Measurements from ENCODE around the gene B4GALNT3. TPM values are rescaled to one million over a fixed set of nuclear protein-coding genes. Genes with fewer than 3 reads are reported as not detected.

Gene B4GALNT3
- total and polyA plus RNA-seq, 2 experiments from 2014 or later, result 2.8 to 15.8 TPM

DNA sequence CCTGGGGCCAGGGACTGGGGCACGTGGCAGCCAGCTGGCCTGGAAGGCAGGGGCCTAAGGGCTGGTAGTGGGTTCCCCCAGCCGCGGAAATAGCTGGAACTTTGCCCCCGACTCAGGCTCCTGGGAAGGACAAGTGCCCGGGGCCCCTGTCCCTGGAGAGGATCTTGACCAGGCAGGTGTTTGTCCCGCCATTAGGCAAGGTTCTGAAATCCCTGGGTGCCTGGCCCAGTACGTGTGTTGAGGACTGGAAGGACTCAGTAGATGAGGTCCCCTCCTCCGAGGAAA is 94.2 kb downstream of the B4GALNT3 start (continued):
- no peak for TF ChIP-seq ZNF462 (CRISPR knock-in tag; IDR thresholded peaks at IDR 0.05)
- no peak for TF ChIP-seq NANOG (IDR thresholded peaks at IDR 0.05; ENCODE audit: borderline replicate concordance)
- TF ChIP-seq CTCF (conservative IDR thresholded peaks at IDR 0.05; ENCODE audit: low read depth in 2 of 2), result no peak
- TF ChIP-seq, protein P1, sequence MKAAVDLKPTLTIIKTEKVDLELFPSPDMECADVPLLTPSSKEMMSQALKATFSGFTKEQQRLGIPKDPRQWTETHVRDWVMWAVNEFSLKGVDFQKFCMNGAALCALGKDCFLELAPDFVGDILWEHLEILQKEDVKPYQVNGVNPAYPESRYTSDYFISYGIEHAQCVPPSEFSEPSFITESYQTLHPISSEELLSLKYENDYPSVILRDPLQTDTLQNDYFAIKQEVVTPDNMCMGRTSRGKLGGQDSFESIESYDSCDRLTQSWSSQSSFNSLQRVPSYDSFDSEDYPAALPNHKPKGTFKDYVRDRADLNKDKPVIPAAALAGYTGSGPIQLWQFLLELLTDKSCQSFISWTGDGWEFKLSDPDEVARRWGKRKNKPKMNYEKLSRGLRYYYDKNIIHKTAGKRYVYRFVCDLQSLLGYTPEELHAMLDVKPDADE (IDR thresholded peaks at IDR 0.05), result no peak
- no peak for TF ChIP-seq STAT1 (IDR thresholded peaks at IDR 0.05; ENCODE audit: unreplicated experiment)
- TF ChIP-seq EZH2 (IDR thresholded peaks at IDR 0.05; ENCODE audit: low read depth, unreplicated experiment), result no peak
- no peak for TF ChIP-seq ZNF331 (CRISPR knock-in tag; IDR thresholded peaks at IDR 0.05; ENCODE audit: low read depth)
- no peak for TF ChIP-seq JUNB (IDR thresholded peaks at IDR 0.05; ENCODE audit: unreplicated experiment)
- TF ChIP-seq EZH2phosphoT487 (IDR thresholded peaks at IDR 0.05; ENCODE audit: unreplicated experiment), result no peak
- TF ChIP-seq, protein P2, sequence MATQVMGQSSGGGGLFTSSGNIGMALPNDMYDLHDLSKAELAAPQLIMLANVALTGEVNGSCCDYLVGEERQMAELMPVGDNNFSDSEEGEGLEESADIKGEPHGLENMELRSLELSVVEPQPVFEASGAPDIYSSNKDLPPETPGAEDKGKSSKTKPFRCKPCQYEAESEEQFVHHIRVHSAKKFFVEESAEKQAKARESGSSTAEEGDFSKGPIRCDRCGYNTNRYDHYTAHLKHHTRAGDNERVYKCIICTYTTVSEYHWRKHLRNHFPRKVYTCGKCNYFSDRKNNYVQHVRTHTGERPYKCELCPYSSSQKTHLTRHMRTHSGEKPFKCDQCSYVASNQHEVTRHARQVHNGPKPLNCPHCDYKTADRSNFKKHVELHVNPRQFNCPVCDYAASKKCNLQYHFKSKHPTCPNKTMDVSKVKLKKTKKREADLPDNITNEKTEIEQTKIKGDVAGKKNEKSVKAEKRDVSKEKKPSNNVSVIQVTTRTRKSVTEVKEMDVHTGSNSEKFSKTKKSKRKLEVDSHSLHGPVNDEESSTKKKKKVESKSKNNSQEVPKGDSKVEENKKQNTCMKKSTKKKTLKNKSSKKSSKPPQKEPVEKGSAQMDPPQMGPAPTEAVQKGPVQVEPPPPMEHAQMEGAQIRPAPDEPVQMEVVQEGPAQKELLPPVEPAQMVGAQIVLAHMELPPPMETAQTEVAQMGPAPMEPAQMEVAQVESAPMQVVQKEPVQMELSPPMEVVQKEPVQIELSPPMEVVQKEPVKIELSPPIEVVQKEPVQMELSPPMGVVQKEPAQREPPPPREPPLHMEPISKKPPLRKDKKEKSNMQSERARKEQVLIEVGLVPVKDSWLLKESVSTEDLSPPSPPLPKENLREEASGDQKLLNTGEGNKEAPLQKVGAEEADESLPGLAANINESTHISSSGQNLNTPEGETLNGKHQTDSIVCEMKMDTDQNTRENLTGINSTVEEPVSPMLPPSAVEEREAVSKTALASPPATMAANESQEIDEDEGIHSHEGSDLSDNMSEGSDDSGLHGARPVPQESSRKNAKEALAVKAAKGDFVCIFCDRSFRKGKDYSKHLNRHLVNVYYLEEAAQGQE (IDR thresholded peaks at IDR 0.05; ENCODE audit: unreplicated experiment), result no peak
